ENCODE data around the gene BEST2.

The BEST2 gene

DNA sequence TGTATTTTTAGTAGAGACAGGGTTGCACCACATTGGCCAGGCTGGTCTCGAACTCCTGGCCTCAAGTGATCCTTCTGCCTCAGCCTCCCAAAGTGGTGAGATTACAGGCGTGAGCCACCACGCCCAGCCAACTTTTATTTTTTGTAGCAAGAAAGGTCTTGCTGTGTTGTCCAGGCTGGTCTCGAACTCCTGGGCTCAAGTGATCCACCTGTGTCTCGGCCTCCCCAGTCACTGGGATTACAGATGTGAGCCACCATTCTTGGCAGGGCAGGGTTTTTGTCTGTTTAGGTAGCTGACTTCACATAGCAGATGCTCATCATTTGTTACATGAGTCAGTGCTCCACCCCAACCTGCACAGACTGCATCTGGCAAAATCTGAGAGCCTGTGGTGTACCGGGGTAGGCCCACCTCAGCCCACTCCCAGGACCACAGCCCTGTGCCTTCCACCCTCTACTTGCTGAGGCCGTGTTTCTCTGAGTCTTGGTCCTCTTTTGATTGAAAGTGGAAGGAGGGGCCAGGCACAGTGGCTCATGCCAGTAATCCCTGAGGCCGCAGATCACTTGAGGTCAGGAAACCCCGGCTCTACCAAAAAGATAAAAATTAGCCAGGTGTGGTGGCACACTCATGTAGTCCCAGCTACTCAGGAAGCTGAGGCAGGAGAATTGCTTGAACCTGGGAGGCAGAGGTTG is 23.7 kb upstream of the BEST2 start:
- no peak overlapping the region for H2BK120ac ChIP-seq (ENCODE audit: low read depth, low read length)
- no peak overlapping the region for H3K27ac ChIP-seq (ENCODE audit: low read length, poor library complexity, severe bottlenecking)
- peaks cover 46 to 50% of the 10 kb centered on the region in 2 experiments for H3K36me3 ChIP-seq (ENCODE audit: control insufficient read depth in 1 of 2, insufficient read depth in 2 of 2, low read depth in 1 of 2, low read length in 2 of 2)
- H3K4me2 ChIP-seq (ENCODE audit: low read length, poor library complexity, severe bottlenecking) = no peak overlapping the region
- no peak overlapping the region for H3K18ac ChIP-seq (ENCODE audit: low read depth in 1 of 2, low read length in 2 of 2)
- peaks cover 23% of the 10 kb centered on the region for H3K79me1 ChIP-seq (replicated peaks; ENCODE audit: low read length, poor library complexity, severe bottlenecking)
- H3K9ac ChIP-seq (ENCODE audit: low read length) = no peak overlapping the region
- H3K23ac ChIP-seq (ENCODE audit: low read length in 2 of 2) = no peak overlapping the region
- no peak overlapping the region for H4K91ac ChIP-seq (ENCODE audit: low read length)
- no peak overlapping the region for H2AK5ac ChIP-seq (ENCODE audit: low read length, severe bottlenecking)
- H3K4me3 ChIP-seq (ENCODE audit: insufficient read depth in 1 of 2, low read depth in 1 of 2, low read length in 2 of 2) = no peak overlapping the region
- no peak overlapping the region for H4K8ac ChIP-seq (ENCODE audit: low read length)
- H2AFZ ChIP-seq (ENCODE audit: low read depth, low read length) = no peak overlapping the region
- WGBS = 98% methylated on average over 8 of the region's 9 CpGs
- H3K9me3 ChIP-seq (ENCODE audit: control insufficient read depth, low read length) = no peaks in the 10 kb centered on the region
- DNase-seq = no peak
- no peak overlapping the region for H2BK5ac ChIP-seq (ENCODE audit: low read depth, low read length, poor library complexity, severe bottlenecking)
- peaks cover 15% of the 10 kb centered on the region for H3K4me1 ChIP-seq (ENCODE audit: control insufficient read depth, insufficient read depth, low read depth, low read length)
- no peak overlapping the region for H2BK15ac ChIP-seq (ENCODE audit: low read depth, poor library complexity, severe bottlenecking)
- H2BK12ac ChIP-seq (ENCODE audit: low read length in 2 of 2) = no peak overlapping the region
- no peak overlapping the region for H3K14ac ChIP-seq (ENCODE audit: low read length in 2 of 2)
- no peaks in the 10 kb centered on the region for H3K27me3 ChIP-seq (ENCODE audit: control insufficient read depth in 1 of 2, insufficient read depth in 1 of 2, low read length in 2 of 2)
- no peak overlapping the region for H3K4ac ChIP-seq (ENCODE audit: low read depth in 1 of 2, low read length in 2 of 2)

DNA sequence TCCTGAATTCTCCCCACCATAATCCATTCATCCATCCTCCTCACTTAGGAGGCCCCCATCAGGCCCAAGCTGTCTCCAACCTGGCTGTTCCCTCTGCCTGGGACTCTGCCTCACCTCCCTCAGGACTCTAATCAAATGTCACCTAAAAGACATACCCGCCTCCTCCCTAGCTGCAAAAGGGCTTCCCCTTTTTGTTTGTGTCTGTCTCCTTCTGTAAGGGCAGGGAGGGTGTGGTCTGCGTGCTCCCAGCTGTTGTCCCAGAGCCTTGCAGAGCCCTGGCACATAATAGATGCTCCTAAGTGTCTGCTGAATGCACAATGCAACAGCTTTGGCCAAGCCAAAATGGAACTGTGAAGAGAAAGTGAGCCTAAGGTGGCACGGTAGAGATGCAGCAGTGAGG is 21.5 kb upstream of the BEST2 start:
- no peak overlapping the region for H3K27ac ChIP-seq (ENCODE audit: low read length, poor library complexity, severe bottlenecking)
- no peak overlapping the region for H3K9ac ChIP-seq (ENCODE audit: low read length)
- peaks cover 18% of the 10 kb centered on the region for H3K79me1 ChIP-seq (replicated peaks; ENCODE audit: low read length, poor library complexity, severe bottlenecking)
- H3K4me2 ChIP-seq (ENCODE audit: low read length, poor library complexity, severe bottlenecking) = no peak overlapping the region
- H3K4me1 ChIP-seq (ENCODE audit: control insufficient read depth, insufficient read depth, low read depth, low read length) = peaks cover 15% of the 10 kb centered on the region
- H2BK15ac ChIP-seq (ENCODE audit: low read depth, poor library complexity, severe bottlenecking) = no peak overlapping the region
- no peak overlapping the region for H4K91ac ChIP-seq (ENCODE audit: low read length)
- no peak overlapping the region for H3K4ac ChIP-seq (ENCODE audit: low read depth in 1 of 2, low read length in 2 of 2)
- no peaks in the 10 kb centered on the region for H3K9me3 ChIP-seq (ENCODE audit: control insufficient read depth, low read length)
- no peak overlapping the region for H2AFZ ChIP-seq (ENCODE audit: low read depth, low read length)
- H2BK12ac ChIP-seq (ENCODE audit: low read length in 2 of 2) = no peak overlapping the region
- DNase-seq = no peak
- H2AK5ac ChIP-seq (ENCODE audit: low read length, severe bottlenecking) = no peak overlapping the region
- H3K23ac ChIP-seq (ENCODE audit: low read length in 2 of 2) = no peak overlapping the region
- H3K14ac ChIP-seq (ENCODE audit: low read length in 2 of 2) = no peak overlapping the region
- H2BK5ac ChIP-seq (ENCODE audit: low read depth, low read length, poor library complexity, severe bottlenecking) = no peak overlapping the region
- no peak overlapping the region for H3K4me3 ChIP-seq (ENCODE audit: insufficient read depth in 1 of 2, low read depth in 1 of 2, low read length in 2 of 2)
- no peaks in the 10 kb centered on the region for H3K27me3 ChIP-seq (ENCODE audit: control insufficient read depth in 1 of 2, insufficient read depth in 1 of 2, low read length in 2 of 2)
- peaks cover 46 to 50% of the 10 kb centered on the region in 2 experiments for H3K36me3 ChIP-seq (ENCODE audit: control insufficient read depth in 1 of 2, insufficient read depth in 2 of 2, low read depth in 1 of 2, low read length in 2 of 2)
- H3K18ac ChIP-seq (ENCODE audit: low read depth in 1 of 2, low read length in 2 of 2) = no peak overlapping the region
- H2BK120ac ChIP-seq (ENCODE audit: low read depth, low read length) = no peak overlapping the region
- 94% methylated on average over 3 of the region's 3 CpGs for WGBS
- H4K8ac ChIP-seq (ENCODE audit: low read length) = no peak overlapping the region

GRCh38 chr19:12731337-12731736 is 20.3 kb upstream of the BEST2 start:
- Histone ChIP-seq H3K36me3 (ENCODE audit: control insufficient read depth in 1 of 2, insufficient read depth in 2 of 2, low read depth in 1 of 2, low read length in 2 of 2) (peaks cover 46 to 50% of the 10 kb centered on the region in 2 experiments), H2BK120ac (ENCODE audit: low read depth, low read length) (no peak overlapping the region), H3K9me3 (ENCODE audit: control insufficient read depth, low read length) (no peaks in the 10 kb centered on the region), H2BK15ac (ENCODE audit: low read depth, poor library complexity, severe bottlenecking) (no peak overlapping the region), H3K4me3 (ENCODE audit: insufficient read depth in 1 of 2, low read depth in 1 of 2, low read length in 2 of 2) (no peak overlapping the region), H2BK12ac (ENCODE audit: low read length in 2 of 2) (peak overlapping the region in 1 of 2 experiments; percentile 15), H3K79me1 (replicated peaks; ENCODE audit: low read length, poor library complexity, severe bottlenecking) (peaks cover 18% of the 10 kb centered on the region), H3K18ac (ENCODE audit: low read depth in 1 of 2, low read length in 2 of 2) (no peak overlapping the region), H3K4ac (ENCODE audit: low read depth in 1 of 2, low read length in 2 of 2) (no peak overlapping the region), H3K14ac (ENCODE audit: low read length in 2 of 2) (no peak overlapping the region), H2AFZ (ENCODE audit: low read depth, low read length) (no peak overlapping the region), H4K8ac (ENCODE audit: low read length) (peak overlapping the region; percentile 24), H3K4me1 (ENCODE audit: control insufficient read depth, insufficient read depth, low read depth, low read length) (peaks cover 15% of the 10 kb centered on the region), H2AK5ac (ENCODE audit: low read length, severe bottlenecking) (no peak overlapping the region), H3K9ac (ENCODE audit: low read length) (no peak overlapping the region), H3K4me2 (ENCODE audit: low read length, poor library complexity, severe bottlenecking) (no peak overlapping the region), H3K27ac (ENCODE audit: low read length, poor library complexity, severe bottlenecking) (no peak overlapping the region), H4K91ac (ENCODE audit: low read length) (no peak overlapping the region), H2BK5ac (ENCODE audit: low read depth, low read length, poor library complexity, severe bottlenecking) (no peak overlapping the region), H3K27me3 (ENCODE audit: control insufficient read depth in 1 of 2, insufficient read depth in 1 of 2, low read length in 2 of 2) (no peaks in the 10 kb centered on the region), H3K23ac (ENCODE audit: low read length in 2 of 2) (no peak overlapping the region)
- DNase-seq = no peak
- 97% methylated on average over 24 of the region's 24 CpGs for WGBS

- no peak overlapping the region for H2AFZ ChIP-seq (ENCODE audit: low read depth, low read length)
- 2% methylated on average over 13 of the region's 15 CpGs for WGBS
- H3K79me1 ChIP-seq (replicated peaks; ENCODE audit: low read length, poor library complexity, severe bottlenecking) = peaks cover 16% of the 10 kb centered on the region
- H3K27me3 ChIP-seq (ENCODE audit: control insufficient read depth in 1 of 2, insufficient read depth in 1 of 2, low read length in 2 of 2) = no peaks in the 10 kb centered on the region
- peak overlapping the region; percentile 73 for H3K4me2 ChIP-seq (ENCODE audit: low read length, poor library complexity, severe bottlenecking)
- peak overlapping the region in 1 of 2 experiments; percentile 24 for H3K23ac ChIP-seq (ENCODE audit: low read length in 2 of 2)
- peak; percentile 57 for DNase-seq
- H2BK5ac ChIP-seq (ENCODE audit: low read depth, low read length, poor library complexity, severe bottlenecking) = peak overlapping the region; percentile 91
- H3K14ac ChIP-seq (ENCODE audit: low read length in 2 of 2) = peak overlapping the region; percentile 18 to 45
- H4K8ac ChIP-seq (ENCODE audit: low read length) = no peak overlapping the region
- H3K36me3 ChIP-seq (ENCODE audit: control insufficient read depth in 1 of 2, insufficient read depth in 2 of 2, low read depth in 1 of 2, low read length in 2 of 2) = peaks cover 33 to 35% of the 10 kb centered on the region in 2 experiments
- peak overlapping the region; percentile 53 for H2AK5ac ChIP-seq (ENCODE audit: low read length, severe bottlenecking)
- H2BK15ac ChIP-seq (ENCODE audit: low read depth, poor library complexity, severe bottlenecking) = no peak overlapping the region
- H2BK12ac ChIP-seq (ENCODE audit: low read length in 2 of 2) = no peak overlapping the region
- no peaks in the 10 kb centered on the region for H3K9me3 ChIP-seq (ENCODE audit: control insufficient read depth, low read length)
- H3K4me1 ChIP-seq (ENCODE audit: control insufficient read depth, insufficient read depth, low read depth, low read length) = peaks cover 24% of the 10 kb centered on the region
- no peak overlapping the region for H4K91ac ChIP-seq (ENCODE audit: low read length)
- H3K4ac ChIP-seq (ENCODE audit: low read depth in 1 of 2, low read length in 2 of 2) = peak overlapping the region; percentile 79 to 98
- H3K27ac ChIP-seq (ENCODE audit: low read length, poor library complexity, severe bottlenecking) = peak overlapping the region; percentile 53
- H3K9ac ChIP-seq (ENCODE audit: low read length) = peak overlapping the region; percentile 93
- H3K4me3 ChIP-seq (ENCODE audit: insufficient read depth in 1 of 2, low read depth in 1 of 2, low read length in 2 of 2) = peak overlapping the region; percentile 90 to 95
- H2BK120ac ChIP-seq (ENCODE audit: low read depth, low read length) = peak overlapping the region; percentile 91
- peak overlapping the region; percentile 90 to 99 for H3K18ac ChIP-seq (ENCODE audit: low read depth in 1 of 2, low read length in 2 of 2)
Measured at GRCh38 chr19:12733369-12734214, 18.0 kb upstream of the BEST2 start.

All from mesenchymal stem cell (in vitro differentiated cells and primary cell).